ENCODE results near the gene KATNAL1. TPM values are rescaled to one million over a fixed set of nuclear protein-coding genes. Genes with fewer than 3 reads are reported as not detected.

The KATNAL1 gene
- total and polyA plus RNA-seq, 10 of the 15 experiments (the other 5 are each of a cell fraction or from before 2014, with no cell fraction given) = 6.5 to 18.7 (median 11.7) TPM

GRCh38 chr13:30165796-30166195 lies 141.6 kb downstream of the KATNAL1 start (continued):
- TF ChIP-seq ZBTB40 (IDR thresholded peaks at IDR 0.05; ENCODE audit: borderline replicate concordance) = no peak

- H3K4me3 ChIP-seq = no peak overlapping the region
- ChIA-PET RAD21 (ENCODE audit: unreplicated experiment) (interaction anchor here (1.0 kb wide), 1 partner anchor 30 kb away, joined by 3 read pairs; no protein-coding TSS in a partner anchor), POLR2A (no interaction called here), SMC1A (ENCODE audit: uncharacterized antibody, unreplicated experiment) (interaction anchor here (0.8 to 3.8 kb wide), 2 partner anchors 33 to 85 kb away, joined by 3 to 17 read pairs; no protein-coding TSS in a partner anchor), CTCF (interaction anchor here (0.6 to 1.3 kb wide), 2 partner anchors 33 to 808 kb away, joined by 3 to 5 read pairs; no protein-coding TSS in a partner anchor)
- no peaks in the 10 kb centered on the region for H3K36me3 ChIP-seq (ENCODE audit: control insufficient read depth in 2 of 2, insufficient read depth in 2 of 2, low read length in 1 of 2)
- no peak overlapping the region for H2AFZ ChIP-seq (ENCODE audit: control insufficient read depth, low read depth, low read length)
- H3K4me1 ChIP-seq (ENCODE audit: control insufficient read depth, insufficient read depth, low read length) = peaks cover 6% of the 10 kb centered on the region; the same call in 1 of the 2 replicates
- no peaks in the 10 kb centered on the region for H3K9me3 ChIP-seq (replicated peaks; ENCODE audit: control insufficient read depth, insufficient read depth, low read length)
- no peak overlapping the region for H3K4me2 ChIP-seq (ENCODE audit: control insufficient read depth, insufficient read depth)
- TF ChIP-seq BMI1 (IDR thresholded peaks at IDR 0.05; ENCODE audit: borderline replicate concordance) (no peak), E4F1 (IDR thresholded peaks at IDR 0.05; ENCODE audit: borderline replicate concordance, partially characterized antibody) (no peak)
- no TSS peak for BruUV-seq (replicated peaks)
- H3K27ac ChIP-seq (ENCODE audit: control insufficient read depth, insufficient read depth) = no peak overlapping the region
- no peaks in the 10 kb centered on the region for H4K20me1 ChIP-seq (ENCODE audit: control insufficient read depth, insufficient read depth)
- DNase-seq (ENCODE audit: low read depth, low spot score) (no peak), ATAC-seq (no peak), FAIRE-seq (no peak)
- intact Hi-C loops (cut with micrococcal nuclease; ENCODE audit: unreplicated experiment) (no loop called here), in situ Hi-C loops (cut with MboI) (no loop called here)
- H3K79me2 ChIP-seq (ENCODE audit: control insufficient read depth, insufficient read depth, low read length) = no peaks in the 10 kb centered on the region
- WGBS (ENCODE audit: insufficient coverage, insufficient replicate concordance, low lambda C conversion rate, missing lambda C conversion rate) = 31% methylated on average over 2 of the region's 2 CpGs
- no peak overlapping the region for H3K9ac ChIP-seq (ENCODE audit: control insufficient read depth, insufficient read depth, low read length)
- H3K27me3 ChIP-seq (replicated peaks in 1 of 2; ENCODE audit: control insufficient read depth in 2 of 2, insufficient read depth in 2 of 2, low read length in 1 of 2) = no peaks in the 10 kb centered on the region
These were observed 142.3 kb downstream of the KATNAL1 start for GRCh38 chr13:30165071-30165470.
